ENCODE data around the gene USP43.

DNA sequence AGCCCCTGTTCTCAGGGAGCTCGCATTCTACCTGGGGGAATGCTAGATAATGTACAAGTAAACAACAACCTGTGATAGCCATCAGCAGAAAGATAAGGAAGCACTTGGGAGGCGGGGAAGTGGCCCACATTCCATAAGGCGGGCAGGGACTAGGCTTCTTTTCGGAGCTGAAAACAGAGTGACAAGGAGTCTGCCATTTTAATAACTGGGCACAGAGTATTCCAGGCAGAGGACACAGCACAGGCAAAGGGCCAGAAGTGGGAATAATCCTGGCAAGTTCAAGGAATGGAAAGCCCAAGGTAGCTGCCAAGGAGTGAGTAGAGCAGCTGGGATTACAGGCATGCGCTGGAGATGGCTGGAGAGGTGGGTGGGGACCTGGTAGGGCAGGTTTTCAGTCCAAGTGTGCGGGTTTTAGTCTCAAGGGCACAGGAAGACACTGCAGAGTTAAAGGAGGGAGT lies 24.3 kb downstream of the USP43 start:
- TF ChIP-seq GATA3 (IDR thresholded peaks at IDR 0.05; ENCODE audit: low read depth, low read length) (no peak), GATA2 (IDR thresholded peaks at IDR 0.05; ENCODE audit: low read depth, low read length) (no peak)
